C4-2B (cell line): ENCODE results near the gene PET100.

ENCODE experiments used
- ZFX ChIP-seq: fragments of 450-650 bp; IDR thresholded peaks from 2 replicates; pipeline ENCODE4 v1.6.1; 2017
- TF ChIP-seq, protein P1 (sequence below): fragments of 450-650 bp; conservative IDR thresholded peaks from 2 replicates; pipeline ENCODE4 v1.5.1; 2017; ENCODE audit warnings: mild to moderate bottlenecking

DNA sequence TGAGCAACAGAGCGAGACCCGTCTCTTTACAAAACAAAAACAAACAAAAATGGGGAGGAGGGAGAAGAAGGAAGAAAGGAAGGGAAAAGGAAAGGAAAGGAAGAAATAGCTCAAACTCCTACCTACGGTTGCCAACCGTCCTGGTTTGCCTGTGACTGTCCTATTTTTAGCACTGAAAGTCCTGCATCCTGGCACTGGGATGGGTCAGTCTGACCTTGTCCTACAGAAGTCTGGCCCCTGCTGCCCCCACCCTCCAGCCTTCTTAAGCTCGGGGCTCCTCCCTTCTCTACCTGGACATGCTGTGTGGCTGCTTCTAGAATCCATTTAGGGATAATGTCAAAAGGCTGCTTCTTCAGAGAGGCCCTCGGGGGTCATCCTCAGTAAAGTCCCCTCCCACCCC, 6.1 kb downstream of the PET100 start:
- TF ChIP-seq, protein P1, sequence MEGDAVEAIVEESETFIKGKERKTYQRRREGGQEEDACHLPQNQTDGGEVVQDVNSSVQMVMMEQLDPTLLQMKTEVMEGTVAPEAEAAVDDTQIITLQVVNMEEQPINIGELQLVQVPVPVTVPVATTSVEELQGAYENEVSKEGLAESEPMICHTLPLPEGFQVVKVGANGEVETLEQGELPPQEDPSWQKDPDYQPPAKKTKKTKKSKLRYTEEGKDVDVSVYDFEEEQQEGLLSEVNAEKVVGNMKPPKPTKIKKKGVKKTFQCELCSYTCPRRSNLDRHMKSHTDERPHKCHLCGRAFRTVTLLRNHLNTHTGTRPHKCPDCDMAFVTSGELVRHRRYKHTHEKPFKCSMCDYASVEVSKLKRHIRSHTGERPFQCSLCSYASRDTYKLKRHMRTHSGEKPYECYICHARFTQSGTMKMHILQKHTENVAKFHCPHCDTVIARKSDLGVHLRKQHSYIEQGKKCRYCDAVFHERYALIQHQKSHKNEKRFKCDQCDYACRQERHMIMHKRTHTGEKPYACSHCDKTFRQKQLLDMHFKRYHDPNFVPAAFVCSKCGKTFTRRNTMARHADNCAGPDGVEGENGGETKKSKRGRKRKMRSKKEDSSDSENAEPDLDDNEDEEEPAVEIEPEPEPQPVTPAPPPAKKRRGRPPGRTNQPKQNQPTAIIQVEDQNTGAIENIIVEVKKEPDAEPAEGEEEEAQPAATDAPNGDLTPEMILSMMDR: no peak
- TF ChIP-seq ZFX: no peak
